GM11168 (cell line): ENCODE measurements around the gene SVEP1.
"Not testable (repeated sequence)": the region's sequence is repeated elsewhere in the genome, so short reads cannot be mapped to it uniquely, and the experiment has no call there.

Experiments used
- in situ Hi-C: fragments of 300-500 bp; cut with MboI; formaldehyde crosslinking; loops from one replicate; pipeline ENCODE4 v1.12.0; 2022; ENCODE audit warnings: low sequenced_read_pairs; ENCODE audit not compliant: unreplicated experiment

Gene SVEP1

DNA sequence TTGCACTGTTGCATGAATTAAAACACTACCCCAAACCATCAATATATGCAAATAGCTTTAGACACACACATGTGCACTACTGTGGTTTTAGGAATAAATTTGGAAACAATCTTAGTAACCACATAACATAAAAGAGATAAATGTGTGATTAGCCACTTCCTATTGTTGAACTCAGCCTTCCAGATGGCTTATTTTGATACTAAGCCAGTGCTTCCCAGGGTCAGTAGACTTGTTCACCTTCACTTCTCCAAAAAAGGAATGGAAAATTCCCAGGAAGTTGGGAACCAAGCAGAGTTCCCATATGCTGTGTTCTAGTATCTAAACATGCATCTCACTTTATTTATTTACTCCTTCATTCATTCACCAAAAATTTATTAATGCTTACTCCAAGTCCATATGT is 47.8 kb downstream of the SVEP1 start:
- in situ Hi-C loops = no loop called here

GRCh38 chr9:110531241-110531640 is 48.3 kb downstream of the SVEP1 start:
- in situ Hi-C loops = not testable (repeated sequence)

GRCh38 chr9:110528645-110529044 is 50.9 kb downstream of the SVEP1 start:
- in situ Hi-C loops = no loop called here

GRCh38 chr9:110526426-110526825 is 53.1 kb downstream of the SVEP1 start:
- in situ Hi-C loops = no loop called here

DNA sequence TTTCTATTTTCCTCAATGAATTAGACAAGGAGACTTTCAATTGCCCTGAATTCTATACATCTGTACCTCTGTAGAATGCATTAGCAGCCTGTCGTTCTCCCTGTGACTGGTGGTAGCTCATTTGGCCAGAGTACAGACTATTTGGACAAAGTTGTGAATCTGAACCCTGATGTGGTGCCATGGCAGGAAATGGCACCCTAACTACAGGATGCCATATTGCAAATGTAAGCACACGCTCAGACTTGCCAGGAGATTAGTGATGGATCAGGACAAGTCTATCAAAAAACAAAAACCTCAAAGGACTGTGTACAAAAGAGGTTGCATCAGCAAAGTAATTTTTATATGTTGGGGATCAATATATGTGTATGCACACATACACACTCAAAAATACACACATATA is 58.3 kb downstream of the SVEP1 start:
- in situ Hi-C loops = no loop called here

- in situ Hi-C loops = no loop called here
Observed at GRCh38 chr9:110520120-110520701, 59.3 kb downstream of the SVEP1 start.

GRCh38 chr9:110517483-110517882 is 62.1 kb downstream of the SVEP1 start:
- in situ Hi-C loops = no loop called here

DNA sequence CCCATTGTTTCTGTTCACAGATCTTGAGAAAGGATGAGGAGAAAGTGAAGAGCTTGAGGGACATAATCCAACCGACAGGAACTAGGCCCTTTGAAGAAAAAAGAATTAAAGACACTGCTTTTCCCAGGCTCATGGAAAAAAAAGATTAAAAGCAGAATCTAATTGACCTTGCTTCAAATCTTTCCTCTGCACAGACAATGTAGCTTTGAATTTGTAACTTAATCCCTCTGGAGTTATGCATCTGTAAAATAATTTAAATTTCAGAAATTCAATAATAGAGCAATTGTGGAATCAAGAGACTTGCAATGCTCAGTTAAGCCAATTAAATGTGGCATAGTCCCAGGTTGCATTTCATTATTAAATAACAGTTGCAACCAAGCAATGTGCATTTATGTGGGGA is 64.6 kb downstream of the SVEP1 start:
- in situ Hi-C loops = no loop called here

DNA sequence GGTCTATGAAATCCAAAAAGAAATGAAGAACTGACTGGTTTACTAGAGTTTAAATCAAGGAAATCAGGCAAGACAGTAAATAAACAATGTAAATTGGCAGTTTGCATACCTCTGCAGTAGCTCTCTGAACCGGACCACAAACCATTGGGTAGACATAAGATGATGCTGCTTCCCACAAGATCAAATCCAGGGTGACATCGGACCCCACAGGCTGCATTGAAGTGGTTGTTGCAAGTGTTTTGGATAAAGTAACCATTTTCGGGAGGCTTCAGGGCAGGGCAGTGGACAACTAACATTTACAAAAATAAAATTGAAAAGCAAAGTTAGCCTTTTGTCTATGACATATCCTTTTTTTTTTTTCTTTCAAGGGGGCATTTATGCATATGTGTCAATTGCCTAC is 66.7 kb downstream of the SVEP1 start:
- in situ Hi-C loops = no loop called here

- in situ Hi-C loops = no loop called here
Observed at GRCh38 chr9:110509792-110510191, 69.7 kb downstream of the SVEP1 start.

DNA sequence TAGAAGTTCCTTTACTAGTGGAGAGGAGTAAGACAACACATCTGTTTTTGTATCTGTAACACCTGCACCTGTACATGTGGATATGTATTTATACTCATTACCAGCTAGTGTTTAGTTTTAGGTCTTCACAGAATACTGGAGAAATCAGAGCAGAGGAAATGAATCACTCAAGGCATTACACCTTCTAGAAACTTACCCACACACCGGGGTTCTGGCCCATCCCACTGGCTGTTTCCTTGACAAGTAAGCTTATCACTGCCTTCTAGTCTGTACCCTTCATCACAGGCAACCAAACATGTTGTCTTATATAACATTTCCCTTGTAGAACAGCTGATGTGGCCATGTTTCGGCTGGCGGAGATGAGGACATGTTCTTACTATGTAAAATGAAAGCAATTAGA is 76.7 kb downstream of the SVEP1 start:
- in situ Hi-C loops = no loop called here

- in situ Hi-C loops = no loop called here
Observed at GRCh38 chr9:110499608-110500007, 79.9 kb downstream of the SVEP1 start.

DNA sequence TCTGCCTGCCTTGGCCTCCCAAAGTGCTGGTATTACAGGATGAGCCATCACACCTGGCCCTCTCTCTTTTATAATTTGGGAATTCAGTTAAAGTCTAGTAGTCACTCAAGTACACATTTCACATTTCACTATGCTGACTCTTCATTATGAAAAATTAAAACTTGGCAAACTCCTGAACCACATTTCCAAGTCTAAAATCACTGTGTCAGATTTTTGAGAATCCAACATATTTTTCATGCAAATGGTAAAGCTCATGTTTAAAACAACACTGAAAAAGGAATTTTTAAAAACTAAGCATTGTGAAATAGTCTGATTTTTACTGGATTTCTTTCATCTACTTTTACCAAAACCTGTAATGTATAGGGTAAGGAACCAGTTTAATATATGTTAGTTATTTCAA is 92.3 kb downstream of the SVEP1 start:
- in situ Hi-C loops = no loop called here

- in situ Hi-C loops = no loop called here
Observed at GRCh38 chr9:110486218-110486617, 93.3 kb downstream of the SVEP1 start.

DNA sequence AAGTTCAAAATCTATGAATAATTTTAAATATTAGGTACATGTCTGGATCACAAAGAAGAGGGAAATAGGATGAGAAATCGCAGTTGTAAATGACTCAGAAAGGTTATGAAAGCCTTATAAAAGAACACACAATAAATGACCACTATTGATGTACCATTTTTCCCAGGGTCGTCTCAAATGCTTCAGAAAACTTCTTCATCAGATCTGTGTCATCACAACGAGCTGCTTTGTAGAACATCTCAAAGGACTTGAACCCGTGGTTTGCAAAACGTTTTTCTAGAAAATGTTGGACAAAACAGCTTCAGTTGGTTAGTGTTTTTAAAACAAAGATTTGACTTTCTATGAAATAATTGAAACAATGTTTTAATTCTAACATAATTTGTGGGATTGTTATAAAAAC is 100.1 kb downstream of the SVEP1 start:
- in situ Hi-C loops = no loop called here

- in situ Hi-C loops = no loop called here
Observed at GRCh38 chr9:110476251-110476650, 103.3 kb downstream of the SVEP1 start.

GRCh38 chr9:110472111-110472510 is 107.4 kb downstream of the SVEP1 start:
- in situ Hi-C loops = no loop called here

- in situ Hi-C loops = no loop called here
Observed at GRCh38 chr9:110468950-110469349, 110.6 kb downstream of the SVEP1 start.

- in situ Hi-C loops = no loop called here
Observed at GRCh38 chr9:110465190-110465589, 114.4 kb downstream of the SVEP1 start.

DNA sequence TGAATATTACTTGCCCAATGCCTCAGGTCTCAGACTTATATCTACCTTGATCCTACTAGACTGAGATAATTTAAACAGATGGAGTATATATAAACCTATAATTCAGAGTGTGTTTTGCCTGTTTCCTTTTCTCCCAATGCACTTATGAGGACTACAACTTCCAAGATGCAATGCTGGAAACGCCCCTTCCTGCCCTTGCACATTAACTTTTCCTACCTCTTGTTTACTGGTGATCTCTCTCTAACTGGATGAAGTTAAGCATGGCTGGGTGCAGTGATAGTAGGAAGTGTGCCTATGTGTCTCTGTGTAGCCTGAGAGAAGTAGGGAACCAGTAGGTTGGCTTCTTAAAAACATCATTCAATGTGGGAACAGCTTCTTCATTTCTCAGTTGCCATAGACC is 115.2 kb downstream of the SVEP1 start:
- in situ Hi-C loops = no loop called here

DNA sequence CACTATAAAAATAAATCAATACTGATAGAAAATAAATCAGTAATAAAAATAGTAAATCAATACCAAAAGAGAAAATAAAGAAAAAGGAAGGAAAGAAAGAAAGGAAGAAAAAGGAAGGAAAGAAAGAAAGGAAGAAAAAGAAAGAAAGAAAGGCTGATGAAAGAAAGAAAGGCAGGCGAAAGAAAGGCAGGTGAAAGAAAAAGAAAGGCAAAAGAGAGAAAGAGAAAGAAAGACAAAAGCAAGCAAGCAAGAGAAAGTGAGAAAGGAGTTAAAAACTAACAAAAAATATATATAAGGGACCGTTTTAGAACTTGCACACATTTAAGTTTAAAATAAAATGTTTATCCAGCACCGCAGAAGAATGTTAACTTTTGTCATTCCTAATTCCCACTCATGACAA is 116.0 kb downstream of the SVEP1 start:
- in situ Hi-C loops = no loop called here

GRCh38 chr9:110457245-110457644 is 122.3 kb downstream of the SVEP1 start:
- in situ Hi-C loops = no loop called here

- in situ Hi-C loops = no loop called here
Observed at GRCh38 chr9:110456681-110457080, 122.9 kb downstream of the SVEP1 start.
